GM12865 (cell line): Measurements from ENCODE around the gene NFE2L1.
A peak's percentile ranks its signal among the peaks of the same experiment; 100 is the strongest.
"Not testable (repeated sequence)": the region's sequence is repeated elsewhere in the genome, so short reads cannot be mapped to it uniquely, and the experiment has no call there.

Source experiments
- DNase-seq: peaks from one replicate; pipeline ENCODE4 v3.0.0; 2010; ENCODE audit warnings: low read depth
- H3K4me3 ChIP-seq: 2 replicates; pipeline ENCODE4 v1.5.1; 2011; ENCODE audit warnings: mild to moderate bottlenecking, low read depth, low read length, control low read depth
- TF ChIP-seq, protein P1 (sequence below): IDR thresholded peaks from 2 replicates; pipeline ENCODE4 v1.5.1; 2011; ENCODE audit warnings: low read length, control low read depth, low read depth, inconsistent platforms; ENCODE audit not compliant: insufficient read depth; ENCODE audit errors: missing control alignments

NFE2L1 gene

GRCh38 chr17:48068491-48068961 lies 20.4 kb downstream of the NFE2L1 start:
- no peak overlapping the region for H3K4me3 ChIP-seq
- peak; percentile 41 for DNase-seq
- TF ChIP-seq, protein P1, sequence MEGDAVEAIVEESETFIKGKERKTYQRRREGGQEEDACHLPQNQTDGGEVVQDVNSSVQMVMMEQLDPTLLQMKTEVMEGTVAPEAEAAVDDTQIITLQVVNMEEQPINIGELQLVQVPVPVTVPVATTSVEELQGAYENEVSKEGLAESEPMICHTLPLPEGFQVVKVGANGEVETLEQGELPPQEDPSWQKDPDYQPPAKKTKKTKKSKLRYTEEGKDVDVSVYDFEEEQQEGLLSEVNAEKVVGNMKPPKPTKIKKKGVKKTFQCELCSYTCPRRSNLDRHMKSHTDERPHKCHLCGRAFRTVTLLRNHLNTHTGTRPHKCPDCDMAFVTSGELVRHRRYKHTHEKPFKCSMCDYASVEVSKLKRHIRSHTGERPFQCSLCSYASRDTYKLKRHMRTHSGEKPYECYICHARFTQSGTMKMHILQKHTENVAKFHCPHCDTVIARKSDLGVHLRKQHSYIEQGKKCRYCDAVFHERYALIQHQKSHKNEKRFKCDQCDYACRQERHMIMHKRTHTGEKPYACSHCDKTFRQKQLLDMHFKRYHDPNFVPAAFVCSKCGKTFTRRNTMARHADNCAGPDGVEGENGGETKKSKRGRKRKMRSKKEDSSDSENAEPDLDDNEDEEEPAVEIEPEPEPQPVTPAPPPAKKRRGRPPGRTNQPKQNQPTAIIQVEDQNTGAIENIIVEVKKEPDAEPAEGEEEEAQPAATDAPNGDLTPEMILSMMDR: peak; percentile 42

- no peak for DNase-seq
- TF ChIP-seq, protein P1: no peak
- H3K4me3 ChIP-seq: no peak overlapping the region
Observed at GRCh38 chr17:48070195-48070594, 22.0 kb downstream of the NFE2L1 start.

- TF ChIP-seq, protein P1: no peak
- H3K4me3 ChIP-seq: no peak overlapping the region
- no peak for DNase-seq
Observed at GRCh38 chr17:48071654-48072053, 23.5 kb downstream of the NFE2L1 start.

- H3K4me3 ChIP-seq, DNase-seq: not testable (repeated sequence)
Observed at GRCh38 chr17:48072811-48073210, 24.7 kb downstream of the NFE2L1 start.

- H3K4me3 ChIP-seq, DNase-seq: not testable (repeated sequence)
Observed at GRCh38 chr17:48073566-48074094, 25.5 kb downstream of the NFE2L1 start.

DNA sequence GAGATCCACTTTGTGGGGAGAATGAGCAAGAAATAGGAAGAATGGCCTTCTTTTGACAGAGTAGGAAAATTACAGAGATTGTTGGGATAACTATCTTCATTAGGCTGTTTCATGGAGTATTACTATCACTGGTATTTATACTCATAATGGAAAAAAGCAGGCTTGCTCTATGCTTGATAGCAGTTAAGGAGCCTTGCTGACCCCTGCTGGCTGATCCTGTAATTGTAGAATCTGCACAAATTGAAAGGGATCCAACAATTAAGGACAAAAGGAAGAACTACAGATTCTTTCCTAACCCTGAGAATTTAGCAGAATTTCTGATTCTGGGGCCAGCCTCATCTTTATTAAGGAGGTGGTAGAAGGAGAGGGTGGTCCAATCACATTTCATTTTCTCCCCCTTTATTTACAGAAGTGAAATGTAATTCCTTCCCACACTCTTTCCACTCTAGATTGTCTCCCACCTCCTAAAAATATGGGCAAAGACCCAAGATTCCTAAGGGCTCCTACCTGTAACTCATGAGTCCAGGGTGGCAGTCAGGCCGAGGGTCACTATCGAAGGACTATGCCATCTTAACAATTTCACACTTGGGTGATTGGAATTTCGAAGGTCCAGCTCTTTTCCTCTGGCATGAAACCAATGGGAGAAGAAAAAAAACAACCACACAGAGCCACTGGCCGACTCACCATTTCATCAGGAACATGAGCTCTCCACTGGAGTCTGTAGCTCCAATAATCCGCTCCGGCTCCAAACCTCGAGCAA lies 26.3 kb downstream of the NFE2L1 start:
- TF ChIP-seq, protein P1: peak; percentile 82
- peak; percentile 74 for DNase-seq

DNA sequence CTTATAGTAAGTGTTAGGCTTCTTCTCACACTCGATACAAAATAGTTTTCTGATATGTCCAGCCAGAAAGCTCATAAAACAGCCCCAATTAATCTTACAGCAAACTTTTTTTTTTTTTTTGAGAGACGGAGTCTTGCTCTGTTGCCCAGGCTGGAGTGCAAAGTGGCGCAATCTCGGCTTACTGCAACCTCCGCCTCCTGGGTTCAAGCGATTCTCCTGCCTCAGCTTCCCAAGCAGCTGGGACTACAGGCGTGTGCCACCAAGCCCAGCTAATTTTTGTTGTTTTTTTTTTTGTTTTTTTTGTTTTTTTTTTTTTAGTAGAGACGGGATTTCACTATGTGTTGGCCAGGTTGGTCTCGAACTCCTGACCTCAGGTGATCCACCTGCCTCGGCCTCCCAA lies 29.0 kb downstream of the NFE2L1 start:
- not testable (repeated sequence) for DNase-seq, H3K4me3 ChIP-seq

More for the DNA sequence above, 26.3 kb downstream of the NFE2L1 start:
- no peak overlapping the region for H3K4me3 ChIP-seq

DNA sequence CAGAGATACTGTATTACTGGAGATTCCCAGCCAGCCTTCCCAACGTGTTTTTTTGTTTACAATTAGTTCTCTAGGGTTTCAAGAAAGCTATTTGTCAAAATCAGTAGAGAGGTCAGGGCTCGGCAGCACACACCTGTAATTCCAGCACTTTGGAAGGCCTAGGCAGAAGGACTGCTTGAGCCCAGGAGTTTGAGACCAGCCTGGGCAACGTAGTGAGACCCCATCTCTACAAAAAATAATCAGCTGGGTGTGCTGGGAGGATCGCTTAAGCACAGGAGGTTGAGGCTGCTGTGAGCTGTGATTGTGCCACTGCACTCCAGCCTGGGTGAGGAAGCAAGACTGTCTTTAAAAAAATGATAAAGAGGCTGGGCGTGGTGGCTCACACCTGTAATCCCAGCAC lies 33.7 kb downstream of the NFE2L1 start:
- TF ChIP-seq, protein P1: no peak
- no peak overlapping the region for H3K4me3 ChIP-seq
- DNase-seq: no peak
